HG03045 (cell line): ENCODE results near the gene FSTL3.
"Not testable (repeated sequence)": the region's sequence is repeated elsewhere in the genome, so short reads cannot be mapped to it uniquely, and the experiment has no call there.

Source experiments
- ATAC-seq: cut with Tn5 transposase; IDR thresholded peaks from one replicate; pipeline ENCODE4 v1.9.1; 2021; ENCODE audit warnings: mild to moderate bottlenecking, moderate library complexity; ENCODE audit not compliant: unreplicated experiment

The FSTL3 gene

DNA sequence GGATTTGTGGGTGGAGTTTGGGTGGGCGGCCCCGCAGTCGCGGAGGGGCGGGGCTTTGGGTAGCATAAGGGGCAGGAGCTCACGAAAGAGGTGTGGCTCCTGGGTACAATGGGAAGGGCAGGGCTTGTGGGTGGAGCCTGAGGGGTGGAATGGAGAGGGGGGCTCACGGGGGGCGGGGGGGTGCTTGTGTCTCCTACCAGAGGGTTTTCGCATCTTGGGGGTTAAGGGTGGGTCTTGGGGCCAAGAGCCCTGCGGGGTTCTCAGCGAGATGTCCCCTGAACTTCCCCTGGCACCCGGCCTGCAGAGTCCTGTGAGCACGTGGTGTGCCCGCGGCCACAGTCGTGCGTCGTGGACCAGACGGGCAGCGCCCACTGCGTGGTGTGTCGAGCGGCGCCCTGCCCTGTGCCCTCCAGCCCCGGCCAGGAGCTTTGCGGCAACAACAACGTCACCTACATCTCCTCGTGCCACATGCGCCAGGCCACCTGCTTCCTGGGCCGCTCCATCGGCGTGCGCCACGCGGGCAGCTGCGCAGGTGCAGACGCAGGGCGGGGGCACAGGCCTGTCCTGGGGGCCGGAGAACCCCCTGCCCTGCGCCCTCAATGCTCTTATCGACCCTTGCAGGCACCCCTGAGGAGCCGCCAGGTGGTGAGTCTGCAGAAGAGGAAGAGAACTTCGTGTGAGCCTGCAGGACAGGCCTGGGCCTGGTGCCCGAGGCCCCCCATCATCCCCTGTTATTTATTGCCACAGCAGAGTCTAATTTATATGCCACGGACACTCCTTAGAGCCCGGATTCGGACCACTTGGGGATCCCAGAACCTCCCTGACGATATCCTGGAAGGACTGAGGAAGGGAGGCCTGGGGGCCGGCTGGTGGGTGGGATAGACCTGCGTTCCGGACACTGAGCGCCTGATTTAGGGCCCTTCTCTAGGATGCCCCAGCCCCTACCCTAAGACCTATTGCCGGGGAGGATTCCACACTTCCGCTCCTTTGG, 5.1 kb downstream of the FSTL3 start:
- ATAC-seq = no peak

DNA sequence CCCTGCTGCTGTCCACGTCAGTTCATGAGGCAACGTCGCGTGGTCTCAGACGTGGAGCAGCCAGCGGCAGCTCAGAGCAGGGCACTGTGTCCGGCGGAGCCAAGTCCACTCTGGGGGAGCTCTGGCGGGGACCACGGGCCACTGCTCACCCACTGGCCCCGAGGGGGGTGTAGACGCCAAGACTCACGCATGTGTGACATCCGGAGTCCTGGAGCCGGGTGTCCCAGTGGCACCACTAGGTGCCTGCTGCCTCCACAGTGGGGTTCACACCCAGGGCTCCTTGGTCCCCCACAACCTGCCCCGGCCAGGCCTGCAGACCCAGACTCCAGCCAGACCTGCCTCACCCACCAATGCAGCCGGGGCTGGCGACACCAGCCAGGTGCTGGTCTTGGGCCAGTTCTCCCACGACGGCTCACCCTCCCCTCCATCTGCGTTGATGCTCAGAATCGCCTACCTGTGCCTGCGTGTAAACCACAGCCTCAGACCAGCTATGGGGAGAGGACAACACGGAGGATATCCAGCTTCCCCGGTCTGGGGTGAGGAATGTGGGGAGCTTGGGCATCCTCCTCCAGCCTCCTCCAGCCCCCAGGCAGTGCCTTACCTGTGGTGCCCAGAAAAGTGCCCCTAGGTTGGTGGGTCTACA, 6.6 kb downstream of the FSTL3 start:
- no peak for ATAC-seq

DNA sequence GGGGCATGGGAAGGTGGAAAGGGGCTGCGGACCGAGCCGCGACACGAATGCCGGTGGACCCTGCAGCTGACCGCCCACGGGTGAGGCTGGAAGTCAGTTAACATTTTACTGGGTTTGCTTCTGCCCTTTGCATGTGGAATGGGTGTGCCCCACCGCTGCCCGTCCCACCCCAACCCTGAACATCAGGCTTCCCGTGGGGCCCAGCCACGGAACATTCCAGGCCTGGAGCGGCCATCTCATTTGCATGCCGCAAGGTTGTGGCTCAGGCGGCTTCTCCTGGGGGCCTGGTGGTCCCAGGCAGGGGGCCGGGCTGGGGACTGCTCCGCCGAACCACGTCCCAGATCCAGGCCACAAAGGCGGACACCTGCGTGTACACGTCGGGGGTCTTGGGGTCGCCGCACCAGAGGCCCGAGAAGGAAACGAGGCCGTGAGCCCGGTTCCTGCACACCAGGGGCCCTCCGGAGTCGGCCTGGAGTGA, 9.3 kb downstream of the FSTL3 start:
- ATAC-seq = no peak

DNA sequence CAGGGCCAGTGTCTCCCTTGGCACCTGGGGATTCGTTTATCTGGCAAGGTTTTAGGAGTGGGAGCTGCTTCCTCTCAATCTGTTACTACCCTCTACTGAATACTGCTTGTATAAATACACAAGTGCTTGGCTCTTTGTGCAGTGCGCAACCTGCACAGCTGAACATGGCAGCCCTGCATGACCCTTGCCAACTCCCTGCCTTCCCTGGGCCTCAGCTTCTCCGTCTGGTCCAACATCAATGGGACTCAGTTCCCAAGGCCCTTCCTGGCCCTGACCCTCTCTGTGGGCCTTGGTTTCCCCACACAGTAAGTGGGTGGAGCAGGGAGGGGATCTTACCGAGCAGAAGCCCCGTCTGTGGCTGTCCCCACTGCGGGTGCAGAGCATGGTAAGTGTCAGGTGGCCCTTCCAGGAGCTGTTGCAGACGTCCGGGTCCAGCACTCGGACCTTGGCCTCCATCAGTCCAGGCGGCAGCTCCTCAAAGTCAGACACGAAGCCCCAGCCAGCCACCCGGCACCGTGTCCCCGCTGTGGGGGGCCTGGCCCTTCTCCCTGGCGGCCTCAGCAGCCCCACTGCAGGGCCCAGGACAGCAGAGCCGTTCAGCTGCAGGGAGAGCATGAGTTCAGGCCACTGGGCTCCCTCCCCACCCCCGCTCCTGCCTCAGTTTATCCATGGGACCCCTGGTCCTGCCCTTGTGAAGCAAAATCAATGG, 10.6 kb downstream of the FSTL3 start:
- no peak for ATAC-seq

DNA sequence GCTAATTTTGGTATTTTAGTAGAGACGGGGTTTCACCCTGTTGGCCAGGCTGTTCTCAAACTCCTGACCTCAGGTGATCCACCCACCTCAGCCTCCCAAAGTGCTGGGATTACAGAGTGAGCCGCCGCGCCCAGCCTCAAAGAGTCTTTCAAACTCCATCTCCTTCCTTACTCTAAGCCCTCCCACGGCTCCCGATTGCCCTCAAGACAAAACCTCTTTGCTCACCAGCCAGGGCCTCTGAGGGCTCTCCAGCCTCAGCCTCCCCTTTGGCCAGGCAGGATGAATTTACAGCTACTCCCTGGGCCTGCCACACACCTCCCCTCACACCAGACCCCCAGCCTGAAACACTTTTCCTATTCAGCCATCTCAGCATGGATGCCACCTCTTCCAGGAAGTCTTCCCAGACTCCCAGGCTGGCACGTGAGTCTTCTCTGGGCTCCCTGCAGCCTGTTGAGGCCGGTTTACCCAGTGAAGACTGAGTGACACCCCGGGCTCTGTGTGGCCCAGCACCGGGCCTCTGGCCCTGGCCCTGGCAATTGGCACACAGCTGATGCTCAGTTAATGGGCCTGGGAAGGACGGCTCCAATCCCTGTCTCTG, 11.5 kb downstream of the FSTL3 start:
- ATAC-seq = no peak

DNA sequence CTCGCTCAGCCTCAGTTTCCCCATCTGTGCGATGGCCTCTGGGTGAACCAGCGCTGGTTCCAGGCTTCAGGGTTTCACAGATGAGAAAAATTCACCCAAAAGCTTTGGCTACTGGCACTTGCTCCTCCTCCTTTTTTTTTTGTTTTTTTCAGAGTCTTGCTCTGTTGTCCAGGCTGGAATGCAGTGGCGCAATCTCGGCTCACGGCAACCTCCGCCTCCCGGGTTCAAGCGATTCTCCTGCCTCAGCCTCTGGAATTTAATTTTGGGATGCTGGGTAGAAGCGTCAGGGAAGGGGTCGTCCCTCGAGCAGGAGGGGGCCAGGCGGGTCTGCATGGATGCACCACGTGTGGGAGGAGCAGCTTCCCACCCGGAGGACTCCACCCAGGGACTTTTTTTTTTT, 12.0 kb downstream of the FSTL3 start:
- no peak for ATAC-seq

DNA sequence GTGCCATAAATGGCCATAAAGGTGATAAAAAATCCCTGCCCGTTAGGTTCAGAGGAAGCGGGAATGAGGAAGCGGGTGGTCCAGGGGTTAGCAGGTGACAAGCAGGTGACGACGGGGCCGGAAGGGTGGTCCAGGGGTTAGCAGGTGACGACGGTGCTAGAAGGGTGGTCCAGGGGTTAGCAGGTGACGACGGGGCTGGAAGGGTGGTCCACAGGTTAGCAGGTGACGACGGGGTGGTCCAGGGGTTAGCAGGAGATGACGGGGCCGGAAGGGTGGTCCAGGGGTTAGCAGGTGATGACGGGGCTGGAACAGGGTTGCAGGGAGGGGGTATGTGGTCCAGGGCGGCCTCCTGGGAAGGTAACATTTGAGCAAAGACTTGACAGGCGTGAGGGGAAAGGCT, 12.8 kb downstream of the FSTL3 start:
- no peak for ATAC-seq

DNA sequence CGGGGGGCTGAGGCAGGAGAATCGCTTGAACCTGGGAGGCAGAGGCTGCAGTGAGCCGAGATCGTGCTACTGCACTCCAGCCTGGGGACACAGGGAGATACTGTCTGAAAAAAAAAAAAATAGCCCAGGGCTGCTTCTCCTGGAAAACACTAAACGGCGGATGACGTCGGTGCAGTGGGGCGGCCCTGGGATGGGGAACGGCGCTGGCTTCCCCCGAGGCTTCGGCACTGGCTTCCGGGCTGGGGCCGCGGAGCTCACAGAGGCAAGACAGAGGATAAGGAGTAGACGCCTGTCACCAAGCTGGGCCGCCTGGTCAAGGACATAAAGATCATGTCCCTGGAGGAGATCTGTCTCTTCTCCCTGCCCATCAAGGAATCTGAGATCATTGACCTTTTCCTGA, 14.0 kb downstream of the FSTL3 start:
- ATAC-seq = no peak

DNA sequence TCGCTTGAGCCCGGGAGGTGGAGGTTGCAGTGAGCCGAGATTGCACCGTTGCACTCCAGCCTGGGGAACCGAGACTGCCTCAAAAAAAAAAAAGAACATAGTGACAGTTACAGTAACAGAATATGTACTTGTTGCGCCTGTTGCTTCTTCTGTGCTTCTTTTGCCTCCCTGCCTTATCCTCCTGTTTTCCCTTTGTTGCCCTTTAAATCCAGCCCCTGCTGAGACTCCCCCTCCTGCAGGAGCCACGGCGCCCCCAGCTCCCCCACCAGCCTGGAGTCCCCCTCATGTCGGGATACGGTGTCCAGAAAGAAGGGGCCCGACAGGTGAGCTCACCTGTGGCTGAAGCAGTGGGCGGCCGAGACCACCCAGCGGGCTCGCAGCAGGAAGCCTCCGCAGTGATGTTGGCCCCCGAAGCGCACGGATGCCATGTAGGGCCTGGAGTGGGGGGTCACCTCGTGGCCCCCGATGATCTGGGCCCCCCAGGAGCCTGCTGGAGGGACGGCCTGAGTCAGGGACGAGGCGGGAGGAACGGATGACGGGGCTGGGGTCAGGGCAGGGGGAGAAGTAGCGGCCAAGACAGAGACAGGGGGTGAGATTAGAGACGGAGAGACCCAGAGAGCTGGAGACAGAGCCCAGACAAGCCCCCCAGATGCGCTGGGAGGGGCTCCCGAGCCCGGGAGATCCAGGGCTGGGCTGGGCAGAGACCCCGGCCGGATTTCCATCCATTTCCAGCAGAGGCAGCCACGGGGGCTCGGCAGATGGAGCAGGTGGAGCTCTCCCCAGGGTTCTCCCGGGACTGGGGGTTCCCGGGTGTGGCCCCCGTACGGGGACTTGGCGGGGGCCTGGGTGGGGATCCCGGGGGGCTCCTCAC, 18.5 kb downstream of the FSTL3 start:
- no peak for ATAC-seq

DNA sequence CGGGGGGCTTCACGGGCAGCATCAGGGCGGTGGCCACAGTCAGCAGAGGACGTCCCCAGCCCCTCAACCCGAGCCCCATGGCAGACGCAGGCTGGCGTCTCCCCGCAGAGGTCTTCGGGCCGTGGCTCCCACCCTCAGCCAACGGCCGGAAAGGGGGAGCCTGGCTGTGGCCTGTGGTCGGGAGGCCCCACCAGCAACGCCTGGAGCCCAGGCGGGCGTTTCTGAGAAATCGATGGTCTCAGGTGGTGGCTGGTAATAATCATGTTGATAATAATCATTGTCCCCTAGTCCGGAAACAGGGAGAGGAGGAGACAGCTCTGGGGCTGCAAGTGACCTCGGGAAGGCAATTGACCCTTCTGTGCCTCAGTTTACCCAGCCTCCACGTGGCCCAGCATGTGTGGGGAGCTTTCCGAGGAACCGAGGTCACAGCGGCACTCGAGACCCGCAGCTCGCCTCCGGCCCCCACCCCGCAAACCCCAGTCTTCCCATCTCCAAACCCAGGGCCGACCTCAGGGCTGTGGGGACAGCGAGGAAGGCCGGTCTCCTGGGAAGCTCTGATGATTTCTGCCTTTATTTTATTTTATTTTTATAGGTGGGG, 19.3 kb downstream of the FSTL3 start, which contains the start of gene PRSS57:
Gene PRSS57, minus strand, starts transcription at position 101 of the 598 bp plus-strand sequence. Its CDS starts 22 bp downstream, at position 79.
- no peak for ATAC-seq

DNA sequence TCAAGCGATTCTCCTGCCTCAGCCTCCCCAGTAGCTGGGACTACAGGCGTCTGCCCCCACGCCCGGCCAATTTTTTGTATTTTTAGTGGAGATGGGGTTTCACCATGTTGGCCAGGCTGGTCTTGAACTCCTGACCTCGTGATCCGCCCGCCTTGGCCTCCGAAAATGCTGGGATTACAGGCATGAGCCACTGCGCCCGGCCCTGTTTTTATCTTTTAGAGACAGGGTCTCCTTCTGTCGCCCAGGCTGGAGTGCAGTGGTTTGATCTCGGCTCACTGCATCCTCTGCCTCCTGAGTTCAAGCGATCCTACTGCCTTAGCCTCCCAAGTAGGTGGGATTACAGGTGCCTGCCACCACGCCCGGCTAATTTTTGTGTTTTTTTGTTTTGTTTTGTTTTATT, 22.3 kb downstream of the FSTL3 start:
- ATAC-seq = not testable (repeated sequence)

DNA sequence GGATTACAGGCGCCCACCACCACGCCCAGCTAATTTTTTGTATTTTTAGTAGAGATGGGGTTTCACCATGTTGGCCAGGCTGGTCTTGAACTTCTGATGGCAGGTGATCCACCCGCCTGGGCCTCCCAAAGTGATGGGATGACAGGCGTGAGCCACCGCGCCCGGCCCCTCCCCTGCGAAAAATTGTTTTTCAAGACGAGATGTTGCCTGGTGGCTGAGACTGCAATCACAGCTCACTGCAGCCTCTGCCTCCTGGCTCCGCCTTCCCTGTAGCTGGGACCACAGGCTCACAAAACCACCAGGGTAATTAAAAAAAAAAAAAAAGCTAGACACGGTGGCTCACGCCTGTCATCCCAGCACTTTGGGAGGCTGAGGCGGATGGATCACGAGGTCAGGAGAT, 23.7 kb downstream of the FSTL3 start:
- ATAC-seq = not testable (repeated sequence)

DNA sequence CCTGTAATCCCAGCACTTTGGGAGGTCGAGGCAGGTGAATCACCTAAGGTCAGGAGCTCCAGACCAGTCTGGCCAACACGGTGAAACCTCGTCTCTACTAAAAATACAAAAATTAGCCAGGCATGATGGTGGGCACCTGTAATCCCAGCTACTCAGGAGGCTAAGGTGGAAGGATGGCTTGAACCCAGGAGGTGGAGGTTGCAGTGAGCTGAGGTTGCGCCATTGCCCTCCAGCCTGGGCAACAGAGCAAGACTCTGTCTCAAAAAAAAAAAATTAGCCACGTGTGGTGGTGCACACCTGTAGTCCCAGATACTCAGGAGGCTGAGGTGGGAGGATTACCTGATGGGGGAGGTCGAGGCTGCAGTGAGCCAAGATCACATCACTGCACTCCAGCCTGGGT, 26.7 kb downstream of the FSTL3 start:
- not testable (repeated sequence) for ATAC-seq

DNA sequence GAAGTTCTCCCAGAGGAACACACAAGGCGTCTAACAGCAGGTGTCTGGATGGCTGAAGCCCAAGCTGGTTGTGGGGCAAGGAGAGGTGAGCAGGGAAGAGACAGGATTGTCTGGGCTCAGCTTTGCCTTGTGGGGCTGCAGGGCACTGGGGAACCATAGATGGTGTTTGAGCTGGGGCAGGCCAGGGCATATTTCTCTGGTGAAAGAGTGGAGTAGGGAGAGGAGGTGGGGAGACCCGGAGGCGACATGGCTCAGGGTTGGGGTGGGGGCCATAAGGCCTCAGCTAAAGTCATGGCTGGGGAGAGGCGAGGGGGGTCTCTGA, 27.1 kb downstream of the FSTL3 start:
- ATAC-seq = no peak

DNA sequence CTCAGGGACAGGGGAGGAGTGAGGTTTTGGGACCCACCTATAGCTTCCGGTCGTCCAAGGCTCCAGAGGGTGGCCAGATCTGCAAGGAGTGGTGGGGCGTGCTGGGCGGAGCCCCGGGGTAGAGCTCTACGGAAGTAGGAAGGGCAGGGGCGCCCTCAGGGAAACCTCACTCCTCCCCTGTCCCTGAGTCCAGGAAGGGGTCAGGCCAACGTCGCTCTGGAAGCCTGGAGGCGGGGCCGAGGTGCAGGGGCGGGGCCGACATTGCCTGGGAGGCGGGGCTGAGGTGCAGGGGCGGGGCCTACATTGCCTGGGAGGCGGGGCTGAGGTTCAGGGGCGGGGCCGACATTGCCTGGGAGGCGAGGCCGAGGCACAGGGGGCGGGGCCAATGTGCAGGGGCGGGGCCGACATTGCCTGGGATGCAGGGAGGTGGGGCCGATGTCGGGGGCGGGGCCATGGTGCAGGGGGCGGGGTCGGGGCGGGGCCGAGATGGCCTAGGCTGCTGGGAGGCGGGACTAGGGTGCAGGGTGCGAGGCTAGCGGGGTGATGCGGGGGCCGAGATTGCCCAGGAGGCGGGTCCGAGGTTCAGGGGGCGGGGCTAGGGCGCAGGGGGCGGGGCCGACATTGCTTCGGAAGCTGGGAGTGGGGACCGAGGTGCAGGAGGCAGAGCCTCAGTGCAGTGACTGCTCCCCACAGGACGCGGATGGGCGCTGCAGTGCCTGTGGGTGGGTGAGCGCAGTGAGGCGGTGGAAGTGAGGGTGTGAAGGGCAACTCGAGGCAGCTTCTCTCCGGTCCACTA, 27.7 kb downstream of the FSTL3 start:
- no peak for ATAC-seq

DNA sequence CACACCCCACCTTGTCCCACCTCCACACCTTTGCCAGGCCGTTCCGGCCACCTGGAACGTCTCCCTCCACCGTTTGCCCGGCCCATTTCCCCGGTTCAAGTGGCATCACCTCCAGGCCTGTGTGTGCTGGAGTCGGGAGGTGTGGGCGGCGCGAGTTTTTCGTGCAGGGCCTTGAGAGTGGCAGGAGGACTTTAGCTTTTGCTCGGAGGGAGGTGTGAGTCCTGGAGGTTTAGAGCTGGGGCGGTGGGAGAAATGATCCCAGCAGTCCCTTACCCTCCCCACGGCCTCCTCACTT, 28.2 kb downstream of the FSTL3 start:
- ATAC-seq = no peak

DNA sequence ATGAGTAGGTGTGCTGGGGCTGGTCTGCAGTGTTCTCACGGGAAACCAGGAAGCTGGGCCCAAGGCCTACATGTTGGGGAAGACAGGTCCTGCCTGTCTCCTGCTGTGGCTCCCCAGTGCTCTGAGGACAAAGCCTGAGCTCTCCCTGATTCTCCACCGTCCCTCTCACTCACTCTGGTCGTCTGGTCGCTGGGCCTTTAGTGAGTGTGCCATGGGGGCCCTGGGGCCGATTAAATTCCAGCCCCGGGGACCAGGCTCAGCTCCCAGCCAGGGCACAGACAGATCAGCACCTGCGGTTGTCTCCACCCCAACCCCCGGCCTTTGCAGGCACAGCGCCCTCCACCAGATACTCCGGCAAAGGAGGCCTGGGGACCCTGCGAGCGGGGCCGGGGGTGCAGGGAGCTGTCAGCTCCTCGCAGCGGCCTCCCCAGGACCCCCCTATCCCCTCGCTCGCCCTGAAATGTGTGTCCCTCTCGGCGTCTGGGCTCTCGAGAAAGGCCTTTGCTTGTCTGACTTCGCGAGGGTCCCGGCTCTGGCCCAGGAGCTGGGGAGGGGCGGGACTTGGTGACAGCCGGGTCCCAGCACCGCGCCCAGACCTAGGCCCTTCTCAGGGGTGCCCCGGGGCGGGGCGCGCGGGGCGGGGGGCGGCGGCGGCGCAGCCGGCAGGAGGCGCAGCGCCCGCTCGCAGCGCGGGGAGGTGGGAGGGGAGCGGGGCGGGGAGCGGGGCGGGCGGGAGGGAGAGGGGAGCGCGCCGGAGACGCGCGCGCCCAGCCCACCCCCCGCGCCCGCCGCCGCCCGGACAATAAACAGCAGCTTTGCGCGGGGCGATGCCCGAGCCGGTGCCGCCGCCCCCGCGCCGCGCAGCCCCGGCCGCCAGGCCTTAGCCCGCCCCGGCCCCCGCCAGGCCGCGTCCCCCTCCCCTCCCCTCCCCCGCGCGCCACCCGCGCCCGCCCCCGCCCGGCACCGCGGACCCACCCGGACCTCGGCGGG, 32.3 kb downstream of the FSTL3 start, which contains the start of gene PALM:
Gene PALM, plus strand, starts transcription at position 782 of the 990 bp plus-strand sequence. CDS start 212 bp downstream, outside the sequence.
- ATAC-seq = no peak
